Breast epithelium (tissue), 4 donors: Measurements from ENCODE around the gene SPATA33. TPM values are rescaled to one million over a fixed set of nuclear protein-coding genes. Genes with fewer than 3 reads are reported as not detected.
"Not testable (repeated sequence)": the region's sequence is repeated elsewhere in the genome, so short reads cannot be mapped to it uniquely, and the experiment has no call there.

ENCODE experiments used
- DNase-seq, 2 donors: peaks; one replicate each; pipeline ENCODE4 v3.0.0-alpha.2; 2019; ENCODE audit warnings: low spot score in 2 of 2
- H3K27ac ChIP-seq, 2 donors: fragments of 200-600 bp; sonication (generic) in 1 of 2; one replicate each; pipeline ENCODE4 v1.5.1; 2016 to 2019; ENCODE audit warnings: mild to moderate bottlenecking in 1 of 2
- H3K27me3 ChIP-seq, 2 donors: fragments of 200-600 bp; sonication (generic) in 1 of 2; one replicate each; pipeline versions ENCODE4 v1.5.1 to v1.6.0; 2017 to 2019; ENCODE audit warnings: control low read depth in 1 of 2, mild to moderate bottlenecking in 1 of 2
- H3K36me3 ChIP-seq: fragments of 200-600 bp; one replicate; pipeline ENCODE4 v1.5.1; 2019
- H3K4me1 ChIP-seq, 2 donors: fragments of 200-600 bp; sonication (generic); one replicate each; pipeline ENCODE4 v1.5.1; 2016 to 2019; ENCODE audit warnings: control low read depth in 1 of 2
- H3K4me3 ChIP-seq, 3 donors: fragments of 200-600 bp; sonication (generic); 1 replicate in 2 of 3; 2 replicates in 1 of 3; pipeline ENCODE4 v1.5.1; 2016 to 2019; ENCODE audit warnings: mild to moderate bottlenecking in 3 of 3, moderate library complexity in 2 of 3
- H3K9me3 ChIP-seq, 2 donors: fragments of 200-600 bp; sonication (generic) in 1 of 2; one replicate each; pipeline ENCODE4 v1.5.1; 2016 to 2019; ENCODE audit warnings: control low read depth in 1 of 2
- CTCF ChIP-seq, 3 donors: fragments of 450-650 bp; IDR thresholded peaks; one replicate each; pipeline ENCODE4 v1.5.1; 2016 to 2017; ENCODE audit warnings: antibody characterized with exemption in 3 of 3, mild to moderate bottlenecking in 3 of 3, moderate library complexity in 3 of 3
- POLR2A ChIP-seq: fragments of 450-650 bp; IDR thresholded peaks from one replicate; pipeline ENCODE4 v1.6.1; 2016; ENCODE audit warnings: antibody characterized with exemption, mild to moderate bottlenecking, moderate library complexity
- POLR2AphosphoS5 ChIP-seq, 3 donors: sonication (generic); formaldehyde crosslinking; IDR thresholded peaks; one replicate each; pipeline ENCODE4 v1.6.1; 2017; ENCODE audit warnings: antibody characterized with exemption in 3 of 3
- intact Hi-C: fragments of 100-400 bp; cut with DNase I; formaldehyde crosslinking; loops from one replicate; pipeline ENCODE4 v1.15.1; 2023; ENCODE audit warnings: low total_unique reads
- total RNA-seq, 3 donors: library from RNA; depleted of rRNA; stranded (reverse); fragments of >200 nt; gene quantifications; one replicate each; pipeline ENCODE4 v1.1.0, GENCODE V29; 2016

The SPATA33 gene
- total RNA-seq, 3 donors from 2014 or later, result 3.8 to 7.2 (median 5.9) TPM

- no peaks in the 10 kb centered on the region for H3K27me3 ChIP-seq
- TF ChIP-seq POLR2AphosphoS5 (IDR thresholded peaks at IDR 0.05), result no peak
- no peak for TF ChIP-seq POLR2A
- no peak for TF ChIP-seq CTCF (IDR thresholded peaks at IDR 0.05)
- H3K4me3 ChIP-seq, result no peak overlapping the region
- no peaks in the 10 kb centered on the region for H3K9me3 ChIP-seq
- intact Hi-C loops, result no loop called here
- H3K4me1 ChIP-seq, result peaks cover 7% of the 10 kb centered on the region in 2 donors
- H3K36me3 ChIP-seq, result no peaks in the 10 kb centered on the region
- no peak overlapping the region for H3K27ac ChIP-seq
- DNase-seq, result no peak
Observed at GRCh38 chr16:89691231-89691985, 33.8 kb downstream of the SPATA33 start.

GRCh38 chr16:89691986-89692569 is 34.4 kb downstream of the SPATA33 start:
- H3K36me3 ChIP-seq, result no peaks in the 10 kb centered on the region
- no peak overlapping the region for H3K27ac ChIP-seq
- intact Hi-C loops, result no loop called here
- TF ChIP-seq POLR2AphosphoS5 (IDR thresholded peaks at IDR 0.05) (no peak), POLR2A (no peak), CTCF (IDR thresholded peaks at IDR 0.05) (no peak)
- no peak overlapping the region for H3K4me3 ChIP-seq
- no peak for DNase-seq
- H3K4me1 ChIP-seq, result peaks cover 7% of the 10 kb centered on the region in 2 donors
- no peaks in the 10 kb centered on the region for H3K27me3 ChIP-seq
- H3K9me3 ChIP-seq, result no peaks in the 10 kb centered on the region

DNA sequence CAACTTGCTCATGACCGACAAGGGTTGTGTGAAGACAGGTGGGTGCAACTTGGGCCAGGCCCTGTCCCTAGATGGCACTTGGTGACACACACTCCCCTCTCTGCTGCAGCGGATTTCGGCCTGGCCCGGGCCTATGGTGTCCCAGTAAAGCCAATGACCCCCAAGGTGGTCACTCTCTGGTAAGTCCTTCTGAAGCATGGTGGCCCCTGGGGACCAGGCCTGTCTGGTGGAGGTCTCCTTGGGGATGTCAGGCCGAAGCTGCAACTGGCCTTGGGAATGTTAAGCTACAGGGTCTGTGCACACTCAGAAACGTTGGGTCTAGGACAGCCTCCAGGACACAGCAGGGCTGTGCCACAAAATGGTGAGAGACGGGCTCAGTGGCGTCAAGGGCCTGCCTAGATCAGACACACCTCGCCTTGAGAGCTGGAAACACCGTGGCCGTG is 35.7 kb downstream of the SPATA33 start:
- H3K27me3 ChIP-seq, result no peaks in the 10 kb centered on the region
- no peaks in the 10 kb centered on the region for H3K4me1 ChIP-seq
- no peak for TF ChIP-seq CTCF (IDR thresholded peaks at IDR 0.05)
- no peak for TF ChIP-seq POLR2A
- no peak for TF ChIP-seq POLR2AphosphoS5 (IDR thresholded peaks at IDR 0.05)
- H3K9me3 ChIP-seq, result no peaks in the 10 kb centered on the region
- no peak overlapping the region for H3K27ac ChIP-seq
- no peak overlapping the region for H3K4me3 ChIP-seq
- H3K36me3 ChIP-seq, result no peaks in the 10 kb centered on the region
- intact Hi-C loops, result no loop called here
- no peak for DNase-seq

GRCh38 chr16:89693931-89694783 is 36.5 kb downstream of the SPATA33 start:
- no peak overlapping the region for H3K27ac ChIP-seq
- no peaks in the 10 kb centered on the region for H3K4me1 ChIP-seq
- no peaks in the 10 kb centered on the region for H3K36me3 ChIP-seq
- H3K27me3 ChIP-seq, result no peaks in the 10 kb centered on the region
- H3K9me3 ChIP-seq, result no peaks in the 10 kb centered on the region
- DNase-seq, result no peak
- H3K4me3 ChIP-seq, result no peak overlapping the region
- TF ChIP-seq CTCF (IDR thresholded peaks at IDR 0.05) (no peak), POLR2A (no peak), POLR2AphosphoS5 (IDR thresholded peaks at IDR 0.05) (no peak)
- intact Hi-C loops, result no loop called here

DNA sequence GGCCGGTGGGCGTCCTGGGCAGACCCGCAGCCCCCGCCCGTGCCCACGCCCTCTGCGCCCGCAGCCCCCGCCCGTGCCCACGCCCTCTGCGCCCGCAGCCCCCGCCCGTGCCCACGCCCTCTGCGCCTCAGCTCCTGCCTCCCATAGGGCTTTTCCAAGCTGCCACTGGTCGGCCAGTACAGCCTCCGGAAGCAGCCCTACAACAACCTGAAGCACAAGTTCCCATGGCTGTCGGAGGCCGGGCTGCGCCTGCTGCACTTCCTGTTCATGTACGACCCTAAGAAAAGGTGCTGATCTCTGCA is 37.1 kb downstream of the SPATA33 start:
- H3K9me3 ChIP-seq, DNase-seq, intact Hi-C loops, H3K4me3 ChIP-seq, H3K27me3 ChIP-seq, H3K4me1 ChIP-seq, H3K36me3 ChIP-seq: not testable (repeated sequence)
- peak overlapping the region in 1 of 2 donors; percentile 7 for H3K27ac ChIP-seq
